ENCODE results near the gene VN1R4.
"Not testable (repeated sequence)": the region's sequence is repeated elsewhere in the genome, so short reads cannot be mapped to it uniquely, and the experiment has no call there.

The VN1R4 gene

DNA sequence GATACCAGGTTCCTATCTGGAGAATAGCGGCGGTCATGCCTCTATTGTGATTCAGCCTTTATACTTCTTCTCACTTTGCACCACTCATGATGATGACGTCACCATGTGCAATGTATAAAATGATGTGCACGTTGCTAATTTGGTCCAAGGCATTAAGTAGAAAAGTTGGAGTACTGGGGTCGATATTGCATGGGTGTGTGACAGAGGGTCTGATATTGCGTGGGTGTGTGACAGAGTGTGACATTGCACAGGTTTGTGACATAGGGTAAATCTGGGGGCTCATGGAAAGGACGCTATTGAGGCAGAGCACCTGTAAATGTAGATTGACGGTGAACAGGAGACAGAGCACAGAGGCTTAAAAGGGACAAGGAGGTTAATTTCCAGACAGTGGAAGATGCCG lies 4.5 kb upstream of the VN1R4 start:
- peaks cover 1% of the 10 kb centered on the region for H3K9me3 ChIP-seq (ENCODE audit: severe bottlenecking)
- H3K4me1 ChIP-seq (ENCODE audit: insufficient read depth, poor library complexity, severe bottlenecking): no peaks in the 10 kb centered on the region
- H3K27ac ChIP-seq (ENCODE audit: poor library complexity, severe bottlenecking): no peak overlapping the region
- ATAC-seq (ENCODE audit: low read depth): no peak
- no peaks in the 10 kb centered on the region for H3K36me3 ChIP-seq (ENCODE audit: low read depth)
- no peaks in the 10 kb centered on the region for H3K27me3 ChIP-seq (ENCODE audit: insufficient read depth, poor library complexity, severe bottlenecking)
- no peak overlapping the region for H3K4me3 ChIP-seq (ENCODE audit: severe bottlenecking)
- no peak for DNase-seq (ENCODE audit: low spot score)
- TF ChIP-seq, protein P1, sequence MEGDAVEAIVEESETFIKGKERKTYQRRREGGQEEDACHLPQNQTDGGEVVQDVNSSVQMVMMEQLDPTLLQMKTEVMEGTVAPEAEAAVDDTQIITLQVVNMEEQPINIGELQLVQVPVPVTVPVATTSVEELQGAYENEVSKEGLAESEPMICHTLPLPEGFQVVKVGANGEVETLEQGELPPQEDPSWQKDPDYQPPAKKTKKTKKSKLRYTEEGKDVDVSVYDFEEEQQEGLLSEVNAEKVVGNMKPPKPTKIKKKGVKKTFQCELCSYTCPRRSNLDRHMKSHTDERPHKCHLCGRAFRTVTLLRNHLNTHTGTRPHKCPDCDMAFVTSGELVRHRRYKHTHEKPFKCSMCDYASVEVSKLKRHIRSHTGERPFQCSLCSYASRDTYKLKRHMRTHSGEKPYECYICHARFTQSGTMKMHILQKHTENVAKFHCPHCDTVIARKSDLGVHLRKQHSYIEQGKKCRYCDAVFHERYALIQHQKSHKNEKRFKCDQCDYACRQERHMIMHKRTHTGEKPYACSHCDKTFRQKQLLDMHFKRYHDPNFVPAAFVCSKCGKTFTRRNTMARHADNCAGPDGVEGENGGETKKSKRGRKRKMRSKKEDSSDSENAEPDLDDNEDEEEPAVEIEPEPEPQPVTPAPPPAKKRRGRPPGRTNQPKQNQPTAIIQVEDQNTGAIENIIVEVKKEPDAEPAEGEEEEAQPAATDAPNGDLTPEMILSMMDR (IDR thresholded peaks at IDR 0.05; ENCODE audit: poor library complexity, severe bottlenecking): no peak

DNA sequence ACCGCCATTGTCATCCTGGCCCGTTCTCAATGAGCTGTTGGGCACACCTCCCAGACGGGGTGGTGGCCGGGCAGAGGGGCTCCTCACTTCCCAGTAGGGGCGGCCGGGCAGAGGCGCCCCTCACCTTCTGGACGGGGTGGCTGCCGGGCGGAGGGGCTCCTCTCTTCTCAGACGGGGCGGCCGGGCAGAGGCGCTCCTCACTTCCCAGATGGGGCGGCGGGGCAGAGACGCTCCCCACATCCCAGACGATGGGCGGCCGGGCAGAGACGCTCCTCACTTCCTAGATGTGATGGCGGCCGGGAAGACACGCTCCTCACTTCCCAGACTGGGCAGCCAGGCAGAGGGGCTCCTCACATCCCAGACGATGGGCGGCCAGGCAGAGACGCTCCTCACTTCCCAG lies 2.3 kb upstream of the VN1R4 start:
- not testable (repeated sequence) for ATAC-seq (ENCODE audit: low read depth); H3K4me1 ChIP-seq (ENCODE audit: insufficient read depth, poor library complexity, severe bottlenecking); H3K27me3 ChIP-seq (ENCODE audit: insufficient read depth, poor library complexity, severe bottlenecking); H3K27ac ChIP-seq (ENCODE audit: poor library complexity, severe bottlenecking); H3K4me3 ChIP-seq (ENCODE audit: severe bottlenecking); H3K9me3 ChIP-seq (ENCODE audit: severe bottlenecking); H3K36me3 ChIP-seq (ENCODE audit: low read depth); DNase-seq (ENCODE audit: low spot score)

DNA sequence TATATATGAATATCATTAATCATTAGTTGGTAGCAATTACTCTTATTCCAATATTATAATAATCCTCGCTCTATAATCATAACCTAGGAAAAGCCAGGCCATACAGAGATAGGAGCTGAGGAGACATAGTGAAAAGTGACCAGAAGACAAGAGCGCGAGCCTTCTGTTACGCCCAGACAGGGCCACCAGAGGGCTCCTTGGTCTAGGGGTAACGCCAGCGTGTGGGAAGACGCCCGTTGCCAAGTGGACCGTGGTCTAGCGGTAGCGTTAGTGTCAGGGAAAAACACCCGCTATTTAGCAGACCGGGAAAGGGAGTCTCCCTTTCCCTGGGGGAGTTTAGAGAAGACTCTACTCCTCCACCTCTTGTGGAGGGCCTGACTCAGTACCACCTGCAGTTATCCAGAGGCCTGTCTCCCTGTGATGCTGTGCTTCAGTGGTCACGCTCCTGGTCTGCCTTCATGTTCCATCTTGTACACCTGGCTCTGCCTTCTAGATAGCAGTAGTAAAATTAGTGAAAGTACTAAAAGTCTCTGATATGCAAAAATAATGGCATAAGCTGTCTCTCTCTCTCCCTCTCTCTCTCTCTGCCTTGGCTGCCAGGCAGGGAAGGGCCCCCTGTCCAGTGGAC lies 9.7 kb downstream of the VN1R4 start, which contains the start of gene VN1R2:
VN1R2 (plus strand) TSS at position 578 of the 628 bp plus-strand sequence. CDS start 84 bp downstream, outside the sequence.
- H3K4me3 ChIP-seq (ENCODE audit: severe bottlenecking); DNase-seq (ENCODE audit: low spot score); ATAC-seq (ENCODE audit: low read depth); H3K9me3 ChIP-seq (ENCODE audit: severe bottlenecking); H3K27me3 ChIP-seq (ENCODE audit: insufficient read depth, poor library complexity, severe bottlenecking); H3K4me1 ChIP-seq (ENCODE audit: insufficient read depth, poor library complexity, severe bottlenecking); H3K36me3 ChIP-seq (ENCODE audit: low read depth); H3K27ac ChIP-seq (ENCODE audit: poor library complexity, severe bottlenecking): not testable (repeated sequence)

DNA sequence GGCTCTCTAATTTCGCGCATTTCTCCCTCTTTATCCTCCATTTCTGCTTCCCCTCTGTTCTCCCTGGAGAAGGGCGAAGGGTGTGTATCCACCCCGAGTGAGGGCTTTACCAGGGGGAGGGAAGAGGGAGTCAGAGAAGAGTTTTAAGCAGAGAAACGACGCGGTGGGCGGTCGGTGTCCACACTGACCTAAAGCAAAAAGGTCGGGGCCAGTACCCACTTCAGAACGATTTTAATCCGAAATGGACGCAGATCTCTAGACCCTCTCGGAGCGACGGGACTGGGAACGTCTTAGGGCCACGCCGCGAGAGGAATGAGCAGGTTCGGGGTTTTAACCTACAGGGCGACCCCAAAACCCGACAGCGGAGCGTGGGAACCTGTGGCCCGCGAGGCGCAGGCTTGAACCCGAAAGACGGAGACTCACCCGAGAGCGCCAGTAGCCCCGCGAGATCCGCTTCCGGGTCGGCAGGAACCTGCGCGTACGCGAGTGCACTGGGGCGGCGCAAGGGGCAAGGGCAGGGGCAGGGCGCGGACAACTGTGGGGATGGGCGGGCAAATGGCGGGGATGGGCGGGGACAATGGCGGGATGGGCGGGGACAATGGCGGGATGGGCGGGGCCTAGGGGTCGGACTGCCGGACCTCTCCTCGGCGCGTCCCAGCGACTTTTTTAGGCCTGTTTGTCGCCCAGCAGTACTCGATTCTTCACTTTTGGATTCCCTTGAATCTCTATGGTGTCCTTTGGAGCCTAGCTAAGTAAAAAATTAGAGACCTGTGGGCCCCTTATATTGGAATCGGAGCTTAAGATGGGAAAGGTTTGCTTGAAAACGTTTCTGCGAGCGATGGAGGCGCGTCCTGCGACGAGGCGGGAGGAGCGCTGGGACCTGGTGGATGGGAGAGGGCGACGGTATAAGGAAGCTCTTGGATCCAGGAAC lies 12.8 kb downstream of the VN1R4 start, which contains the start of gene ZNF677:
ZNF677 (minus strand) TSS at position 463 of the 931 bp plus-strand sequence. CDS start 3,323 bp downstream, outside the sequence.
- peaks cover 4% of the 10 kb centered on the region for H3K9me3 ChIP-seq (ENCODE audit: severe bottlenecking)
- H3K27me3 ChIP-seq (ENCODE audit: insufficient read depth, poor library complexity, severe bottlenecking): no peaks in the 10 kb centered on the region
- H3K27ac ChIP-seq (ENCODE audit: poor library complexity, severe bottlenecking): peak within 1 kb of the TSS; percentile 16
- peaks cover 19% of the 10 kb centered on the region for H3K36me3 ChIP-seq (ENCODE audit: low read depth)
- H3K4me1 ChIP-seq (ENCODE audit: insufficient read depth, poor library complexity, severe bottlenecking): no peaks in the 10 kb centered on the region
- TF ChIP-seq, protein P1 (IDR thresholded peaks at IDR 0.05; ENCODE audit: poor library complexity, severe bottlenecking): no peak
- peak; percentile 90 for DNase-seq (ENCODE audit: low spot score)
- peak; percentile 99 for ATAC-seq (ENCODE audit: low read depth)
- peak within 1 kb of the TSS; percentile 46 for H3K4me3 ChIP-seq (ENCODE audit: severe bottlenecking)

DNA sequence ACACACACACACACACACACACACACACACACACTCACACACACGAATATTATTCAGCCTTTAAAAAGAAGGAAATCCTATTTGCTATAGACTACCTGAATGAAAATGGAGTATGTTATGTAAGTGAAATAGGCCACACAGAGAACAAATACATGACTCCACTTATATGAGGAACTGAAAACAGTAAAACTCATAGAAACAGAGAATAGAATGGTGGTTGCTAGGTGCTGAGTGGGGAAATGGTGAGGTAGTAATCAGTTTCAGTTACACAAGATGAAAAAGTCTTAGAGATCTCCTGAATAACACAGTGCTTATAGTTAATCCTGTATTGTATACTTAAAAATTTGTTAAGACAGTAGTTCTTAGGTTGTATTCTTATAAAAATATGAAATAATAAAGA lies 21.0 kb downstream of the VN1R4 start:
- H3K9me3 ChIP-seq (ENCODE audit: severe bottlenecking): peaks cover 14% of the 10 kb centered on the region

More for the DNA sequence above, 21.0 kb downstream of the VN1R4 start:
- TF ChIP-seq, protein P1 (IDR thresholded peaks at IDR 0.05; ENCODE audit: poor library complexity, severe bottlenecking): no peak
- peaks cover 33% of the 10 kb centered on the region for H3K36me3 ChIP-seq (ENCODE audit: low read depth)
- DNase-seq (ENCODE audit: low spot score) (no peak), ATAC-seq (ENCODE audit: low read depth) (no peak)
- H3K4me1 ChIP-seq (ENCODE audit: insufficient read depth, poor library complexity, severe bottlenecking): no peaks in the 10 kb centered on the region
- H3K27me3 ChIP-seq (ENCODE audit: insufficient read depth, poor library complexity, severe bottlenecking): no peaks in the 10 kb centered on the region
- no peak overlapping the region for H3K27ac ChIP-seq (ENCODE audit: poor library complexity, severe bottlenecking)
- H3K4me3 ChIP-seq (ENCODE audit: severe bottlenecking): no peak overlapping the region
